Epithelial cell of proximal tubule (primary cell): ENCODE data around the gene SND1. TPM values are rescaled to one million over a fixed set of nuclear protein-coding genes. Genes with fewer than 3 reads are reported as not detected.

Experiments used
- DNase-seq: peaks from one replicate; pipeline ENCODE4 v3.0.0-alpha.2; 2011; ENCODE audit warnings: low read depth
- H3K4me3 ChIP-seq: 2 replicates; pipeline ENCODE4 v1.5.1; 2011; ENCODE audit warnings: low read depth, mild to moderate bottlenecking, low read length
- total RNA-seq: library from RNA; depleted of rRNA; stranded (reverse); fragments of >200 nt; gene quantifications from 2 replicates; pipeline ENCODE4 v1.2.3, GENCODE V29; 2015
- TF ChIP-seq, protein P1 (sequence below): conservative IDR thresholded peaks from 2 replicates; pipeline ENCODE4 v1.5.1; 2012; ENCODE audit warnings: low read depth, mild to moderate bottlenecking, low read length

The SND1 gene
- total RNA-seq, 1 donor from 2014 or later, result 122 TPM

DNA sequence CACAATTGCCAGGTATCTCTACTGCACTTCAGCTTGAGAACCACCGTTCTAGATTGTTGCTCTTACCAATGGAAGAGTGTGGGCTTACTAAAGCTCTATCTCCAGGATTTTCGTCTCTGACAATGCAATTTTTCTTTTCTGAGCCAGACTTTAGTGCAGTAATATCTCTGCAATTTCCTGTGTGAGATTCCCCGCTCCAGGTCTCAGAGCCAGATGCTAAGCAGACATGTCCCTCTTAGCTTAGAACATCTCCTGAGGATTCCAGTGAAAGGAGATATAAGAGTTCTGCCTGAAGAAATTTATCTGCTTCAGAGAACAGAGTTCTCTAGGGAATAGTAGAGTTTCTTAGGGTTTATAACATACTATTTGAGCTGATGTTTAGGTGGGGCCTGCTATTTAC, 82.0 kb downstream of the SND1 start:
- TF ChIP-seq, protein P1, sequence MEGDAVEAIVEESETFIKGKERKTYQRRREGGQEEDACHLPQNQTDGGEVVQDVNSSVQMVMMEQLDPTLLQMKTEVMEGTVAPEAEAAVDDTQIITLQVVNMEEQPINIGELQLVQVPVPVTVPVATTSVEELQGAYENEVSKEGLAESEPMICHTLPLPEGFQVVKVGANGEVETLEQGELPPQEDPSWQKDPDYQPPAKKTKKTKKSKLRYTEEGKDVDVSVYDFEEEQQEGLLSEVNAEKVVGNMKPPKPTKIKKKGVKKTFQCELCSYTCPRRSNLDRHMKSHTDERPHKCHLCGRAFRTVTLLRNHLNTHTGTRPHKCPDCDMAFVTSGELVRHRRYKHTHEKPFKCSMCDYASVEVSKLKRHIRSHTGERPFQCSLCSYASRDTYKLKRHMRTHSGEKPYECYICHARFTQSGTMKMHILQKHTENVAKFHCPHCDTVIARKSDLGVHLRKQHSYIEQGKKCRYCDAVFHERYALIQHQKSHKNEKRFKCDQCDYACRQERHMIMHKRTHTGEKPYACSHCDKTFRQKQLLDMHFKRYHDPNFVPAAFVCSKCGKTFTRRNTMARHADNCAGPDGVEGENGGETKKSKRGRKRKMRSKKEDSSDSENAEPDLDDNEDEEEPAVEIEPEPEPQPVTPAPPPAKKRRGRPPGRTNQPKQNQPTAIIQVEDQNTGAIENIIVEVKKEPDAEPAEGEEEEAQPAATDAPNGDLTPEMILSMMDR, result no peak

DNA sequence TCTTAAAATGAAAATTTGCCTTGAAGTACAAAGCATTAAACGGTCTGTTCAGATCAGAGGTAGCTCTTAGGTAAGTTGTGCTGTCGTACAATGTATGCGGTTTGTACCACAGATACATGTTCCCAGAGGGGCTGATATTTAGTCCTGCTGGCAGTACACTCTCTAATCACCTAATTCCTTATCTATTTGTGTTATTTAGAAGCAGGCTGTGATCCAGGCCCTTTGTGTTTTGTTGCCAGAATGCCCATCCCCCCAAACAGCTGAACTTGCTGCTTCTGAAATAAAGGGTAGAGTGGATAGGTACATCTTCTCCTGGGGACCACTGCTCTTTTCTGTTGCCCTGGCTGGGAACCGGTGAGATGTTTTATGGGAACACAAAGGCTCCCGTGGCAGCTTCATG, 84.5 kb downstream of the SND1 start:
- no peak overlapping the region for H3K4me3 ChIP-seq
- TF ChIP-seq, protein P1, result no peak

More for the DNA sequence above, 82.0 kb downstream of the SND1 start:
- no peak overlapping the region for H3K4me3 ChIP-seq
- DNase-seq, result no peak

DNA sequence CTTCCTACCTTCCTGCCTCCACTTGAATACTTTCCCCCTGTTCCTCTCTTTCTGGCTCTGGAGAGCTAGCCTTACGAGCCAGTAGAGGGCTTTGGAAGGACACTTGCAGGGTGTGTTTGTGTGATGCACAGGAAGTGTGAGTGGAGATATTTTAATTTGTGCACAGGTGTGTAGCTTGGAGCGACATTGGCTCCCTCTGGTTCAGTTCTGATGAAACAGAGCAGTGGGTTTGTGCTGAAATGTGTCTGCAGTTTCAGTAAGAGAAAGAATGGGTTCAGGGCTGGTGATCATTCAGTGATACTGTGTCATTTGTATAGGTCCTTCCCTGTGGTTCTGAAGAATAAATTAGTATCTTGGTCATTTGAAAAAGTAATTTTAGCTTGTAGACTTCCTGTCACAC, 86.9 kb downstream of the SND1 start:
- no peak for DNase-seq
- TF ChIP-seq, protein P1, result no peak
- H3K4me3 ChIP-seq, result no peak overlapping the region

More for the DNA sequence above, 84.5 kb downstream of the SND1 start:
- DNase-seq, result no peak

DNA sequence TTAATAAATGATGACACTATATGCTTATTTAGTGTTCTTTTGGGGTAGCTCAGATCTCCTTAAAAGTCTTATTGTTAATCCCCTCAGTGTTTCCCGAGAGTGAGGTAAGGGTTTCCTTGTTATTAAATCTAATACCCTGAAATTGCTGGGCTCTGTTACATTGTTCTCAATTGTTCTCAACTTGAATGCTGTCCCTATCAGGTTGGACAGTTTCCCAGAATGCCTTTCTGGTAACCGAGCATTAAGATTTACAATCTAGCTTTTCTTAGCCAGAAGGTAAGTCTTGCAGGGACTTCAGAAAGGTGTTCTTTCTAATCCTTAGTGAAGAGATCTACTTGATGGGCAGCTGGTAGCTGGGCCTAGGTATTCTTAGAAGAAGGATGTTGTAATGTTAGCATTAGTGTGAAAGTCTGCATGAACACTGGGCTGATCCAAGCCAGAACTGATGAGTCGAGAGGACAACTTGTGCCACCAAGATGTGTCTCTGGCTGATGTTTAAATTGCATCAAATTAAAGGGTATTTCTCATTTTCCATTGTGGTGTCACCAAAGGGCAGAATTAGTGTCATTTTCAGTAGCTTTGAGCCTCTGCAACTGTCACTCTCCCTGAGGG, 89.9 kb downstream of the SND1 start:
- DNase-seq, result no peak
- H3K4me3 ChIP-seq, result no peak overlapping the region
- TF ChIP-seq, protein P1, result no peak

DNA sequence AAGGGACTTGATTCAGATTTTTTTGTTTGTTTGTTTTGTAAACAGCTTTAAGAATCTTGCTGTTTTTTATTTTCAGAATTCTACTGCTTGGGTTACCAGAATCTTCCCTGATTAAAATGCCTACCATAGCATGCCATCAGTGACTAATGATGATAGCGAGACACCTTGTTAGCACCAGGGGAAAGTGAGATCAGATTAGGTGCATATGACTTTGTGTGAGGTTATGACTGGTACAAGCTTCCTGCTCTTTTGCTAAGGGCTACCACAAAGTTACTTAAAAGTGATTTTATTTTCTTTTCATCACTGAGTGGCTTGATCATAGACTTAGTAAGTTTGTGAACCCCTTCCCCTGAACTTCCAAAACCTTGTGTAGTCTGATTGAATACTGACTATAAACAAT, 93.5 kb downstream of the SND1 start:
- no peak for DNase-seq
- TF ChIP-seq, protein P1, result no peak
- no peak overlapping the region for H3K4me3 ChIP-seq

DNA sequence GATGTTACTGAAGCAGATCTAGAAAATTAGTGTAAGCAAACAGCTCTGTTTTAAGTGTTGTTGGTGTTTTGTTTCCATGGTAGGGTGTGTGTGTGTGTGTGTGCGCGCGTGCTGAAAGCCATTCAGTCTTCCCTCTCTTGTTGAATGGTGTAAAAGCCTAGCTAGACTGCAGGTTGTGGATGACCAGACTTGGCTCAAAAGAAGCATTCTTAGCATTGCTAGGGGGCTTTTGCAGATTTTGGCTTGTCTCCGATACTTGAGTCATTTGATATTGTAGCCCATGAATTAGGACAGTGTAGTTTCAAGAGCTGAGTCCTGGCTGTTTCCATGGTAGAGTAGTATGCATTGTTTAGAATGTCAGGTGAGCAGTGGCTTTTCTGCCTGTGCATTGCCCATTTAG, 99.1 kb downstream of the SND1 start:
- no peak overlapping the region for H3K4me3 ChIP-seq
- TF ChIP-seq, protein P1, result no peak
- peak; percentile 52 for DNase-seq

DNA sequence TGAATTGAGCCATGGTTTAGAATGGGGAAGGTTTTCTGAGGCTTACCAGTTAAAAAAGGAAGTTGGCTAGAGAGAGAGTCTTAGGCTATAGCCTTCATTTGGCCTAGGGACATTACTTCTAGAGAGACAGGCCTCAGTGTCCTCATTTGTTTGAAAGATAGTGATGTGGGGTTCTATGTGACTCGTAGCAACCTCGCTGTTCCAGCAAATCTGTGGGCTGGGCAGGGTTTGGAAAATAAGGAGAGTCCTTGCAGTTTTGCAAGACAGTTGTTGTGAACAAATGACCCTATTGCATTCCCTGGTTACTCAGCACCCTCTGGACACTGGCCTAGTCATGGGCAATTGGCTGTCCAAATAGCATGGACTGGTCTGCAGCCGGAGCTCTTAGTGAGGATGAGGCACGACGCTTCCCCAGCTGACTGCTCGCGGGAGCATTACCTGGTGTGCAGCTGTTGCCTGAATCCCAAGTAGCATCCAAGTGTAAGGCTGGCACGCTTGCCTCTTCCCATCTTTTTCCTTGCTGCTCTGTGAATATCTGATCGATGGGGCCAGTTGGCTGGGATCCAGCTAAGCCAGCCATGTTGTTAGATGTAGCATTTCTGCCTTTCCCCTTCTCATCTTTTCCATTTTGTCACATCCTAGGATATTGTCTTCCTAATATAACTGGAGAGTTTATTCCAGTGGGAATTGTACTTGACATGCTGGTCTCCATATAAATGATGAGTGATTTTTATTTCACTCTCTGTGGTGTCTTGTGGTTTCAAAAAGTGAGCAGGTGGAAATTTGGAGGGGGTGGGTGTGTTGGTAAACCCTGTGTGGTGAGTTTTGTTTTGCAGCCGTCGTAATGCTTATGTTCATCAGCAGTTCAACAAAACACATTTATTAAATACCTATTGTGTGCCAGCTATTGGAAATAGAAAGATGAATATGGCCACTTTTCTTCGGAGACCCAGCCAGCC, 99.8 kb downstream of the SND1 start:
- TF ChIP-seq, protein P1, result no peak
- H3K4me3 ChIP-seq, result no peak overlapping the region
- peak; percentile 82 for DNase-seq
